HG02571 (cell line): ENCODE results near the gene STARD13.
A peak's percentile ranks its signal among the peaks of the same experiment; 100 is the strongest.

Experiments
- ATAC-seq: cut with Tn5 transposase; IDR thresholded peaks from one replicate; pipeline ENCODE4 v1.9.1; 2021; ENCODE audit warnings: mild to moderate bottlenecking, moderate library complexity; ENCODE audit not compliant: unreplicated experiment

Gene STARD13

DNA sequence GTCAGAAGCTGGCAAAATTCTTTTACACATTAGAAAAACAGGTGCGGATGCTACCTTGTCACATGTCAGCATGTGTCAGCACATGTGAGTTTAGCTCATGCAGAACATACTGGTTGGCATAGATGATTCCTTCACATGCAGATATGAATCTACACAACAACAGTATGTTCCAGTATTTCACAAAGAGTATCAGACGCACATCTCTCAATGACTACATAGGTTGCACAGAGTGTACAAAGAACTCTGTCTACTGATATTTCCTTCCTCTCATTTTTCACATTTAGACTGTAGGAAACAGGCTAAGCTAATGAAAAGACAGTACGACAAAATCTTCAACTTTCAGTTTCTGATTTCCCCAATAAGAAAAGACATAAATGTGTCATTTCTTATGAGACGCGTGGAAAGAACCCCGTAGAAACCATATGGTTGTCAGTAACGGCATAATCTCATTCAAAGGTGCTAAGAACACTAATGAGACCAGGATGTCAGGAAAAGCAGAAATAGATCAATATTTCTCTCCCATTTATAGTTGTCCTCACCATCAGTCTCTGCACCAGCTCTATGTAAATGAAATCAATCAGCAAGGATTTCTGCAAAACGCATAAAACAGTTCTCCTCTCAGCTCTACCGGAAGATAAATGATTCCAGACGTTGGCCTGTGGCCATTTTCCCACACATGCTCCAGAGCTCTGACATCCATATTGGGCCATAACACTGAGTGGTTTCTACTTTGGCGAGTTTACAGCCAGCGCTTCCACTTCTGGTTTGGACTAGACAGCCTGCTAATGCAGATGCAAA is 81.2 kb downstream of the STARD13 start:
- no peak for ATAC-seq

DNA sequence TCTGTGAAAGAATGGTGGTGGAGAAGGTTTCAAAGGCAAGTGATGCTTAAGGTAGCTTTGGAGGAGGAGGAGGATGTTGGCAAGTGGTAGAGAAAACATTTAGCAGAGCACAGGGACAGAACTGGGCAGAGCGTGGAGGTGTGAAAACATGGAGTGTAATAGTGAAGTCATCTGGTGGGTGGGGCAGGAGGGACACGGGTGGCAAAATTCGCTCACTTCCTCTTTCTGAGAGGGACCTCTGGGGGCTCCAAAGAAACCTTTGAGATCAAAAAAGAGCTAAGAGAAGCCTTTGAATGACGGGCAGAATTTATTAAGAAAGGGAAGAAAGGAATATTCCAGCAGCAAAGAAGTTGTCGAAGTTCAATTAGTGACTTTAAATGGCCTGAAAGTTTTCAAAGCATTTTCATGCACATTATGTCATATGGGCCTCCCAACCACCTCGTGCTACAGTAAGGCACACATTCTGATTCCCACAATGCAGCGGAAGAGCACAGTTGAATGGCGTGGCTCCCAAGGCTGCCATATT is 82.8 kb downstream of the STARD13 start:
- ATAC-seq = no peak

DNA sequence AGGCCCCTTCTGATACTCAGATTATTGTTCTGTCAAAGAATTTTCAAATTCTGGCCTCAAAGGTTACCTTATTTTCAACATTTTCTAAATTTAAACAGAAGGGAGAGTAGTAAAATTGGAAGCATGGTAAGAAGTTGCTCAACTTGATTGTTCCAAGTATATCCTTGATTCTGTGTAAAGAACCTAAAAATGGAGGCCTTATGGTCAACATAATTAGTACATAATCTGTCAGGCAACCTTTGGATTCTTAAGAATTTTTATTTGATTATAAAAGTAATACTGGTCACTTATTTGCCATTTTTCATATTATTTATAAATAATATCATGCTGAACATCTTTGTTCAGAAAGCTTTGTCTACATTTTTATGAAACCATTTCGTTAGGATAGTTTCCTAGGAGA is 83.9 kb downstream of the STARD13 start:
- ATAC-seq = no peak

DNA sequence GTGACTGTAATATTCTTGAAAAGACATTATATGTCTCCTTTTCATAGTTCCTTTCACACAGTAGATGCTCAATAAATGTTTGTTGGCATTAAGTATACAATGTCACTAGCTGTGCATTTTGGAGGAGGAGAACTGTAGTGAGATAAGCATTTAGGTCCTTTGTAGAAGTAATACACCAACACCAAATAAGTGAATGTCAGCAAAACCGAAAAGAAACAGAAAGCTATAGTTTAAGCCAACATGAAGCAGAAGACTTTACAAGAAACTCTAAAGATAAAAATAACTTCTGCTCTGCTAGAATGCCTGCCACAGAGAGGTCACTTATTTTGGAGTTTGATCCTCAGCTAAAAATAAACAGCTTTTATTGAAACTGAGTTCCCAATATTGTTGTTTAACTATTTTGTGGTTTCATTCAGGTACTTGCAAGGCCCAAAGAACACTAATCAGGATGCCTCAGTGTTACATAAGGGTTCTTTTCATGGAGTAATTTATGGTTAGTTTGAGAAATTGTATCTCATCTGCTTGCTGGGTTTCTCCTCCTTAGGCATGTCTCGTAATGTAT is 86.2 kb downstream of the STARD13 start:
- ATAC-seq = no peak

DNA sequence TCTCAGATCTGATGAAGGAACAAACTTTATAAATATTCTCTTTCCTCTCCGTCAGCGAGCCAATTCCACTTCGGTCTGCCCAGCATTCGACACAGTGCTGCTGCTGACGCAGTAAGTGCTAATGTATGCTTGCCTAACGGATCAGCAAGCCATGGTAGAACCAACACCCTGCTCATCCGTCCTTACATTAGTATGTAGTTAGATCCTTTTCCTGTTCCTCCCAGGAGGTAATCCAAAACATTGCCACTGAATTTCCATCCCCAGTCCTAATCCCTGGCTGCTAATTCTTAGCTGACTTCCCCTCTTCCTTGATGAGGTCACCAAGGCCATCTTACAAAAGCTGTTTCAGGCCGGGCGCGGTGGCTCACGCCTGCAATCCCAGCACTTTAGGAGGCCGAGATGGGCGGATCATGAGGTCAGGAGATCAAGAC is 88.0 kb downstream of the STARD13 start:
- ATAC-seq = no peak

DNA sequence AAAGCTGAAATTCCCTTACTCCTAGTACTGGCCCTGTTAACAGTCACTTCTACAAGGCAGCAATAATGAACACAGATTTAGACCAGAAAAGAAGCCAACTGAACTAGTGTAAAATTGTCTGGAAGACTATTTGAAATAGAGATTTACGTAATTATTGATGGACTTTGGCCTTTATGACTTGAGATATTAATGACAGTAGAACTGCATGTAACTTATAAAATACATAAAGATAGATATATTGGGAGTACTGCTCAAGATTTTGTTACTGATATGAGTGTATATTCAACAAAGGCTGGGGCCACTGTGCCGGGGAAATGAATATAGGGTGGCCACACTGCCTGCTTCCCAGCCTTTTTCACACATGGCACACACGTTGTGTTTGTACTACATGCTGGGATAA is 88.8 kb downstream of the STARD13 start:
- no peak for ATAC-seq

DNA sequence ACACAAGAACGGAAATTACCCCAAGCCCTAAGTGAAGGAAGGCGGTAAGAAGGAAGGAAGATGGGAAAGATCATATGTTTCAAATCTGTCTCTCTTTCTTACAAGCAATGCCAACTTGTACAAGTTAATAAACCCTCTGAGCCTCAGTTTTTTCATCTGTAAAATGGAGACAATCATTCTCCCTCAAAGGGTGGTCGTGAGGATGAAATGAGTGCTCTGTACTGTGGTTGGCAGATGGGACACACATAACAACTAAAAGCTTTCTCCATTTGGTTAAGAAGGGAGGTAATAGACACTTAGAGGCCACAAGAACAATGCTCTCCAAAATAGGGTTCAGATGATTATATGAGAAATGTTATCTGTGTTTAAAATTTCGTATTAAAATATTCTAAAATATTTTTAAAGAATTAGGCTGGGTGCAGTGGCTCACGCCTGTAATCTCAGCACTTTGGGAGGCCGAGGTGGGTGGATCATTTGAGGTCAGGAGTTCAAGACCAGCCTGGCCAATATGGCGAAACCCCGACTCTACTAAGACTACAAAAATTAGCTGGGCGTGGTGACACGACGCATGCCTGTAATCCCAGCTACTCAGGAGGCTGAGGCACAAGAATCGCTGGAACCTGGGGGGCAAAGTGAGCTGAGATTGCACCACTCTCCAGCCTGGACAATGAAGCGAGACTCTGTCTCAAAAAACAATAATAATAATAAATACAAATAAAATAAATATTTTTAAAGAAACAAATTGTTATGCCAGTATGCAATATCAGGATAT is 89.7 kb downstream of the STARD13 start:
- ATAC-seq = no peak

DNA sequence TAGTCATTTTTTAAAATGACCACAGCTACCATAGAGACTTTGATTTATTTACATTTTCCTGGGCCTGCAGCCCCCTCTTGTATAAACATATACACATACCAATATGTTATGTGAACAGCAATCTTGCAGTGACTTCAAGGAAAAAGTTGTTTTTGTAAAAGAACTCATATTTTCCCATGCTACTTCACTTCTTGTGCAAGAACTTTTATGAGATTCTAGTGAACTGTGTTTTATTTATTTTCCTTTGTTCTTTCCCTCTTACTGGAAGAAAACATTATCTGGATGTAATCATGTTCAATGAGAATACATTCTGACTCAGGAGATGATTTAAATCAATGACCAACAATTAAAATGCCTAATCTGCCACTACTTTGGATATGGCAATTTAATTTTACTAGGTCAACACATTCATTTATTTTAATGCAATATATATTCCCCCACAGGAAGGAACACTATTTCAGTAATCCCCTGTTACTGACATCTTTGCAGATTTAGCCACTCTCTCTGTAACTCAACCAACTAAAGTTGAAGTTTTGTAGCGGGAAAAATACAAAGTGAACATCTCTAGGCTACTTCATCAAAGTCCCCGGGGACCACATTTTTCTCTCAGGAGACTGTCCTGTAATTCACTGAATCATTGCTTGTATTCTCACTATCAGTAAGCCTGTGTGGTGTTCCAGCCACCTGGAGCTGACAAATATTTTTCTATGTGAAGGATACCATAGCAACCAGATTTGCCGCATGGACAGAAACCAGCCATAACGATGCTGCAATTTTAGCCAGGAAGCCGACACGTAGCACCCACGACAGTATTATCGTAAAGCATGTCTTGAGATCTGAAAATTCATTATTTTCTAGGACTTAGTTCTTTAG is 90.5 kb downstream of the STARD13 start:
- ATAC-seq = peak; percentile 90

DNA sequence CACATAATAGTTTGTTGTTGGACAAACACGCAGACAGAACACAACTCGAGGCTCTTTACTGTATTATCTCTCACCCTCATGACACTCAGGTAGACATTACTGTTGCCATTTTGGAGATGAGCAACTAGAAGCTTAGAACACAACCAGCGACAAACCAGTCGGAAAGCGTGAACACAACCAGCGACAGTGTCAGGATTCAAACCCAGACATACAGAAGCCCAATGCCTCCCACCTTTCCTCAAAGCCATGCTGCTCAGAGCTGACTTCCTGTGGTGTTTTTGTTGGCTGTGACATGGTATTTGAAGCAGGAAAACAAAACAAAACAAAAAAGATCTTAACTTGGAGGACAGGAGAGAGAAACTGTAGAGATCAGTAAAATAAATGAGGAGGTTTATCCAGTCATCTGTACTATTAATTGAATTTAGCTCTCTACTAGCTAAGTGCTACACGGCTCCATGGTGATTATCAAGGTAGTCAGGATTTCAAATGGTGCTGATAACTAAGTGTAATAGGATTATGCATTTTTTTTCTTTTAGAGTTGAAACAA is 92.1 kb downstream of the STARD13 start:
- ATAC-seq = no peak

DNA sequence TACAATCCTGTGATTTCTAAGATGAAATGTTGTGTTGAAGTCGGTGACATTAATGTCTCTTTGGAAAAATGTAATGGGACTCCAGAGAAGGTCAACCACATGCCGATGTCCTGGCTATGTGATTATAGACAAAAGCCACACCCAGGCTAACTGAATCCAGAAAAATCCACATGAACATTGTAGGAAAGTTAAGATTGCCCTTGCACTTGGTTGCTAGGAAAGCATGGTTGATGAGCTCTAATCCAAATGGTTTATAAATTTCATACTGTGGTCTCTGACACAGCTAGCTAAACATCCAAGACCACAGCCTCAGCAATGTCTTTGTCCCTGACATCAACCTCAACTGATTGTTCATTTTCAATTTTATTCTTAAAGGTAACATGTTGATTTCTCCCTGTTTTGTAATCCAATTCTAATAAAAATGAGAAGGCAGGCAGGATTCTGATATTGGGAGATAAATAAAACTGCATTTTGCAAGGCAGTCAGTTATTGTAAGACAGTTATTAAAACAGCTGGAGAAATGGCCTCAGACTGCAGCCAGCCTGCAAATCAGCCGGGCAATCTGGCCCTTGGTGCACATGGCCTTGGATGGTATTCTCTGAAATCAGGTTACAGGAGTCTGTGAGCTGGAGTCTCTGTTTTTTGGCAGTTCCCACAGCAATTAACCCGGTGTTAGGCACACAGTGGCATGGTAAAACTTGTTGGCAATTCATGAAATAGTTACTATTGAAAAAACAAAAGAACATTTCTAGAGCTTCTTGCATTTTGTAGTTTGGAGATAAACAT is 93.9 kb downstream of the STARD13 start:
- ATAC-seq = no peak

DNA sequence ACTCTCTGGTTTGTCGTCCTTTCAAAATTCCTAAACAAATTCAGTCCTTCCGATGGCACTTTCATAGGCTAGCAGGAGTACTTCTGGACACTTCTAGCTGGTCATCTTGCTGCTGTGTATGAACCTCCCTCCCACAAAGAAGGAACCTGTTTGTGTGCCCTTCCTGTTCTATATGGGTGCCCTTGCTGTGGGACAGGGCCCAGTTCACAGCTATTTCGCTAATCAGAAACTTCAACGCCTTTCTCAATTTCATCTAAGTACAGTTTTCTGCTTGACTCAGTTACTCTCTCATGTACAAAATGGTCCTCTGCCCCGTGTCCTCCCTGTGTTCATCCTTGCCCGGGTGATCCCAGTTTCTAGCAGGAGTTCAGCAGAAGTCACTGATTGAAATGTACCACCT is 96.1 kb downstream of the STARD13 start:
- no peak for ATAC-seq

DNA sequence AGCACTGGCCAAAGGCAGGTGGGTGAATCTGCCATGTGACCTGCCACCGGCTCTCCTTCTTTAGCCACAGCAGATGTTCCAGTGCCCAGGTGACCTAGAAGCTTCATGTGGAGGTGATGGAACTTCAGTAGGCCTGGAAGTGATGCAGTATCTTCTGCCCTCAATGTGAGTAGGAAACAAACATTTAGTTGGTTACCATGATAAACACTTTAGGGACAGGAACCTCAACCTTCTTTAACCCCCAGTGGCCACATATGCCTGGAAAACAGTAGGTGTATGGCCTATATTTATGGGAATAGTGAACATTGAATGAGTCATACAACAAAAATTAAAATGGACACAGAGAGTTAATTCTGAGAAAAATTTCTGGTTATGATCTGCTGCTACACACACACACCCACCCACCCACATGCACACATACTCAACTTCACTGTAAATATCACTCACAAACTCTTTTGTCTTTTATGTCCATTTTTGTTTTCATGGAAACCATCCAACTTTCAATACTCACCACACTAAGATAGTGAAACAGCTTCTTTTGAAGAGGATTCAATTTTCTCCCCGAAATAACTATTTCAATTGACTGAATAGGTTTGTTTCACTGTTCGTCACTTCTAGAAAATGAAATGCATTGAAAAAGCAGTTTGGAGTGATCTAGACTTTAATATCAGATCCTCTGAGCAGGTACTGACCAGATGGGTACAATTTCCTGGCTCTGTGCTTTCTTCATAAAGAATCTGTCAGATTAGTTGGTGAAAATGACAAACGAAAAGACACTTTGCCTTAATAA is 97.3 kb downstream of the STARD13 start:
- ATAC-seq = peak; percentile 59

DNA sequence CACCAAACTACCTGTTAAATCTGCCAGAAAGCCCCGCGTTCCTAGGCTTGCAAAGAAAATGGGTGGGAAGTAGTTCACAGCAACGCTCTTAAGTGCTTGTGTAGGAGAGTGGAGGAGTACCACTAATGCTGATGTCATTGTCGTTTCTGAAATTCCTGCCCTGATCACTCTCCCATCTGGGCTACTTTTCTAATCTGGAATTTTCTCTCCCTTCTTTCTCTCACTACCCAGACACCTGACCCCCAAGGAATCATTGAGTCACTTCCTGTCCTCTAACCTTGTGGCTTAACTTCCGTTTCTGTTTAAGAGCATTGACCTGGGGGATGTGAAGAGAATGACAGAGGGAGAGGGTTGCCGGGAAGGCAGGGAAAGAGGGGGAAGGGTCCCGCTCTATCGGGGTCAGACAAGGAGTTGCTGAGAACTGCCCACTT is 98.7 kb downstream of the STARD13 start:
- no peak for ATAC-seq

DNA sequence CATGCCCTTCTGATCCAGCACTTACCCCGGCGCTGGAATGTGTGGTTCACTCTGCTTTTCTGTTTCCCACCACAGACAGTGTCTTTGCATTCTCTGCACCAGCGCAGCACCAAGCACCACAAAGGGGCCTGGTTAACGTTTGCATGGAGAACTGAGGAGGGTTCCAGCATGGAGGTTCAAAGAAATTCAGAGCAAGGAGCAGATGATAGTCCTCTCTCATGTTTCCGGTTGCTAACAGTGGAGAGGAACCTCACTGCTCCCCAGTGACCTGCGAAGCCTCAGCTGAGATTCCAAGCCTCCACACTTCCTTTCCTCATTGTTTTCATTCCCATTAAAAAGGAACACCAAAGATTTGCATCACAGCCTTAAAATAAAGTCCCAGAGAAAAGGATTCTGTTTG is 99.7 kb downstream of the STARD13 start:
- ATAC-seq = no peak

DNA sequence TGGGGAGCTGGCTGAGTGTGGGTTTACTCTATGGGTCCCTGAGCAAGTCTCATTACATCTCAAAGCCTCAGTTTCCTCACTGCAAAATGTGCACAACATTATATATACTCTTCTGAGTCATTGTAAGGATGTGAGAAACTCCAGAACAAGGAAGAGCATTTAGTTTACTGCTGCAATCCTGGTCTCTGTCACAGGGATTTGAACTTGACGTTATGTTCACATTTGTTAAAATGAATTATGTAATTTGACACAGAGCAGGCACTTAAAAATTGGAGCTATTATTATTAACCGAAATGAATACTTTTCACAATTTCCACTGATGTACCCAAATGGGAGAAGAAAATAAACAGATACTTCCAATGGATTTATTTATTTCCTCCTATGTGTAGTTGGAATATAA is 101.0 kb downstream of the STARD13 start:
- no peak for ATAC-seq

DNA sequence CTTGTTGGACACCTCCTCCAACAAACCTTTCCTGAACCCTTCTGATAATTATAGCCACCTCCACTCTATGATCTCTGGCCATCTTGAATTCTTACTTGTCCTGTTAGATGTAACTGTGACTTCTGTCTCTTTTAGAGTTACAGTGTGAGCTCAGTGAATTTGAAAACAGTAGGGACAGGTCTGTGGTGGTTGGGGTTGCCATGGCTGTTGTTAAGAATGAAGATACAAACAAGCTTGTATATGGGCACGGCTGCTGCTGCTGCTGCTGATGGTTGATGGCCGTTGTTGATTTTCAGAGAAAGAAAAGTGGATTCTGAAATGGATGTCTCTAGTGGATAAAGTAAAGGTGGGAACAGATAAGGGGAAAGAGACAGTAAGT is 101.5 kb downstream of the STARD13 start:
- ATAC-seq = no peak

DNA sequence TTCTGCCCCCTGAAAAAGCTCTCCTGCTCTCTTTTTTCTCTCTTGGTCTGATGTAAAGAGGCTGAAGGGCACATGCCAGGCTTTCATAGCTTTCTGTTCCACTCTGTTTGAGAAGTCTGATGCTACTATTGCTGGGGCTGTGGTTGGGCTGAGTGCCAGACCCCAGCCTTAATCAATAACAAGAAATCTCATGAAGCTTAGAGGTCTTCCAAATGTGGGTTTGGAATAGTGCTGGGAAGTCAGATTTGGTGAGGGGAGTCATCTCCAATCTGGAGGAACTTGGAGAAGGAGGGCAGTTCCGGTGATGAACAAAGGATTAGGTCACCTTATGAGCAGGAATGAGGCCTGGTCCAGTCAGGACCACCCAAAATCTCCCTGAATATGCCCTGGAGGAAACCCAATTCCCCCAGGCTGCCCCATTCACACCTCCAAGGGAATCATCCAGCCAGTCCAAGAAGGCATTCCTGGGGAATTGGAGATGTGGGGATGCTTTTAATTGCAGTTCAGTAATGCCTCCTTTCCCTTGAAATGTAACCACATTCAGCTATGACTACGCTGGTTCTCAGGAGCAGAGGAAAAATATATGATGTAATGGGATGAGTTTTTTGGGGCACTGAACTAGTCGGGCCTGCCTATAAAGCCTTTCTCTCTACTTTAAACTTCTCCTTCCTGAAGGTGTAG is 102.0 kb downstream of the STARD13 start:
- ATAC-seq = no peak

DNA sequence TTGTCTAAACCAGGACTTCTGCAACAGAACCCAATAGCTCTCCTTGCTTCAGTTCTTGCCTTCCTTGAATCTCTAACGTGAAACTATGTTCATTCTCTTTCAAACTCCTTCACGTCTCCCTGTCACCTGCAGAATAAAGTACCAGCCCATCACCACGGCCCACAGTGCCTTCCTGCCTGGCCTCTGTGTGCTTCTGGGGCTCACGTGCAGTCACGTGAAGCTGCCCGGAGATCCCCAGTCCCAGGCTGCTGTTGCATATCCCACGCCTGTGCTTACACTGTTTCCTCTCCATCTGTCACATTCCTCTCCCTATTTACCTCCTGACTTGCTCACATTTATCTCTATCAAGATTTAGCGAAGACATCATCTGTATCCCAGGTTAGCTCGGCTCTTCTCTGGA is 102.8 kb downstream of the STARD13 start:
- no peak for ATAC-seq
